HG03108 (cell line): ENCODE data around the gene ATG7.
"Not testable (repeated sequence)": the region's sequence is repeated elsewhere in the genome, so short reads cannot be mapped to it uniquely, and the experiment has no call there.

Experiments used
- ATAC-seq: cut with Tn5 transposase; IDR thresholded peaks from one replicate; pipeline ENCODE4 v1.9.1; 2021; ENCODE audit warnings: moderate library complexity; ENCODE audit not compliant: unreplicated experiment

ATG7 gene

DNA sequence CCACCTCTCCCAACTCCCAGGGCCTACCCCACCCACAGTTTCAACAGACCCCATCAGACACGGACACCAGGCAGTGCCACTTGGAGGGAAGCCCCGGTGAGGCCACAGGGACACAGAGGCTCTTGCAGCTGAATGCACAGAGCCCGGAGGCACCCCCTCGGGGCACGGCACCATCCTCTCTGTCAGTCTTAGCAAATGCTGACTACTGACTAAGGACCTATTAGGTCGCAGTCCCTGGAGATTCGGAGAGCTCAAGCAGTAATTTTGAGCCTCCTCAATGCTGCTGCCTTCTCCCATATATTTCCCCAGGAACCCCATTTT lies 291.6 kb downstream of the ATG7 start:
- no peak for ATAC-seq

DNA sequence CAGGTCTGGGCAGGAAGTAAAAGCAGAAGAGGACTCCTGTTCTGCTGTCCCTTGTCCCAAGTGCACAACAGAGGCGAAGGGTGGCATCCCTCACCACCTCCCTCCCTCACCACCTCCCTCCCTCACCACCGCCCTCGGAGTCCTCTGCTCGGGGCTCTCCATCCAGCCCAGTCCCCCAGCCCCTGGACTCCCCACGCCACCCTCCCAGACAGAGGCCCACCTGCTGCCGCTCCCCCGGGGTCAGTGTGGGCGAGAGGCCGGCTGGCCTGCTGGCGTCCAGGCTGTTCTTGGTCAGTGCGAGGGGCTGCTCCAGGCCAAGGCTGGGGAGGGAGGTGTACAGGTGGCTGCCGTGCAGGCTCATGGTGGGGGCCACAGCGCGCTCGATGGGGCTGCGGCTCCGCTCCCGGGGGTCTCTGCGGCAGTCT lies 292.4 kb downstream of the ATG7 start:
- no peak for ATAC-seq

DNA sequence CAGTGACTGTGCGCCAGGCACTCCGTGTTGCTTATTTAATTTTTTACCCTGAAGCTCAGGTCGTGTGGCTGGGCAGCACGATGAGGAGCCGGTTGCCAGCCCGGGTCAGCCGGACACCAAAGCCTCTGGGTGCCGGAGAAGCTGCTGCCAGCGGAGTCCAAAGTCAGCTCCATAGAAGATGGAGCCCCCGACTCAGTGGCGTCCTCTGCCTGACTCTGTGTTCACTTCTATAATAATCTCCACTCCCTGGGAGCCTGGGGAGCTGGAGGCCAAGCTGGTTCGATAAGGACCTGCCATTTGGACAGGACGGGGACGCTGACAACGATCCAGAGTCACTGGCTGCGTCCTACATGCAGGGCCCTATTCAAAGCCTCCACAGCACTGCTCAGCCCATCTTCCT lies 292.9 kb downstream of the ATG7 start:
- ATAC-seq, result no peak

DNA sequence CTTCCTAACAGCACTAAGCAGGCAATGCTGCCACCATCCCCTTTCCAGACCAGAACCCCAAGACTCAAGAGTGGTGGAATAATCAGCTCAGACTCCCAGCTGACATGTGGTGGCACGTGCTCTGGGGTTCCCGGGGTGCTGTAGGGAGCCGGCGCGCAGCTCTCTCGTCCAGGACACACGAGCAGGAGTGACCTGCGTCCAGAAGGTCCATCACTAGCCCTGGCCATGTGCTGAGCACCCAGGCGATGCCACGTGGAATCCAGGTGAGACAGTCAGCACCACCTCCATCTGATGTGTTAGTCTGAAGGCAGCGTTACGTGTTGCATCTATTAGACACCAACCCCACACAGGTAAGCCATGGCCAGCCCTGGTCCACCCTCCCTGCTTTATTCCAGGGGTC lies 293.3 kb downstream of the ATG7 start:
- ATAC-seq, result no peak

DNA sequence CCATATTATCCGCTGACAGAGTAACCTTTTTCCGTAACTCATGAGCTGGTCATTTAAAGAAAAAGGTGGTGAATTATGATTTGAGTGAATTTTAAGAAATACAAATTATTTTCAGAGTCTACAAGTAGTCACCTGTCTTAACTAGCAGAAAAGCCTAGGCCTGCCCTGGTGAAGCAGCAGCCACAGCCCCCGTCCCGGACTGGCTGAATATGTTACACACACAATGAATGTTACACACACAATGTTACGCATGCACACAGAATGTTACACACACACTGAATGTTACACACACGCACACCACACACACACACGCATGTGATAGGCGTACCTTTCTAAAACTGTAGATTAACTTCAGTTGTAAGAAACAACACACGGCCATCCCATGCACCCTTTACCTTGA lies 293.7 kb downstream of the ATG7 start:
- no peak for ATAC-seq

DNA sequence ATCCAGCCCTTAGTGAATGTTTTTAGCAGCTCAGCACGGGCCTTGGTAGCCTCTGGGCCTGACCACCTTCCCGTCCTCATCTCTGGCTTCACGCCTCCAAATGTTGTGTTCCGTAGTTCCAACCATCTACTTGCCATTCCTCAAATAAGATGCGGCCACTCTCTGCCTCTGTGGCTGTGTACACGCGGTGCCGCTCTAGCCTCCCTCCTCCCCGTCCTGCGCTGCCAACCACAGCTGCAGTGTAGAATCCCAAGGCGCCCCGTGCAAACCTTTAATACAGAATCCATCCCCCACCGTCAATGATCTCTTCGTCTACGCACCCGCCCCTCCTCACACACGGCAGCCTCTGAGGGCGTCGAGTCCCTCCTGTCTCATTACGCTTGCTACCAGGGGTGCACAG lies 294.3 kb downstream of the ATG7 start:
- ATAC-seq, result no peak

DNA sequence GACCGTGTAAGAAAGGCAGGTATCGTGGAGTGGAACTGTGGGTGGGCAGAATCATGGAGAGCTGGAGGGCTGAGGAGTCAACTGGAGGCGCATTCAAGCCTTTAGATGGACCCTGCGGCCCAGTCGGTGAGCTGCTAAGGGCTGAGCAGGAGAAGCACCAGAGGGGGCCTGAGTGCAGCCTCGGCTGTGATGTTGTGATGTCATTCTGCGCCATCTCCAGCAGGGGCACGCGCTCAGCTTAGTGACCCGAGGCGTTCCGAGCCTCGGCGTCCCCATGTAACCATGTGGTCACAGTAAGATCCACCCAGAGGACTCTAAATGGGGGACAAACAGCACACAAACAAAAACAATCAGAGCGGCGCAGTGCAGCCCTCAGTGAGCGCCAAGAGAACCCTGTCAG lies 294.7 kb downstream of the ATG7 start:
- no peak for ATAC-seq

DNA sequence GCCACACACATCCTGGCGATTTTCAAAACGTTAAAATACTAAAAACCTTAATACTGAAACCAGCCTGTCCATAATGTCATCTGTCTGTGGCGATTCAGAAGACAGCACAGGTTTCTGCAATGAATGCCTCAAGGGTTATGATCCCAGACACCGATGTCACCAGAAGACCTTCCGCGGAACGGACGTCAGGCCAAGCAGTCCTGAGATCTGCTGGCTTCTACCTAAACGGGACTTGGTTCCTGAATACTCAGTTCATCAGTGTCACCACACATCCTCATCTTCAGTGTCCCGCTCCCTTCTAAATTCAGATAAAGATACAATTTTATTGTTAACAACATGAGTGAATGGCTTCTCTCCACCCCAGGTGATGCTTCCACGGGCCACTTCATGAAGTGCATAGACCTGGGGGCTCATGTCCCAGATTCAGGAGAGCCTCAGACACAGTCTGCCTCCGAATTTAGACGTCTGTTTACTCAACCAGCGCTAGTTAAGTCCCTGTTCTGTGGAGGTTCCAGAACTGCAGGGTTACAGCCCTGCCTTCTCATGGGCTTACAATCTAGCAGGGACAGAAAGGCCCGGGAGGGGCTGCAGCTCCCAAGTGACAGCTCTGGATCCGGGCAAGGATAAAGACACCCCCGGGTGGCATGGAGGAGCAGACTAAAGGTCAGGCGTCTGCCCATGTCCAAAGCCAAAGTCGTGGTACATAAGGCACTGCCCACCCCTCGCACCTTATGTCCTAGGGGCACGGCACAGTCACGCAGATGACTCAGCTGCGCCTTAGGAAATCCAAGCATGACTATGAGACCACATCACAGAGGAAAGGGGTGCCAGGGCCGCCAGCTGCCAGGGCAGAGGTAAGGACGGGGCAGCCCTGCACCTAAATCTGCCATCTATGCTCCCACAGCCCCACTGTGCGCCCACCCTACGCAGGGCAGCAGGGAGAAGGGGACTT lies 295.6 kb downstream of the ATG7 start:
- no peak for ATAC-seq

DNA sequence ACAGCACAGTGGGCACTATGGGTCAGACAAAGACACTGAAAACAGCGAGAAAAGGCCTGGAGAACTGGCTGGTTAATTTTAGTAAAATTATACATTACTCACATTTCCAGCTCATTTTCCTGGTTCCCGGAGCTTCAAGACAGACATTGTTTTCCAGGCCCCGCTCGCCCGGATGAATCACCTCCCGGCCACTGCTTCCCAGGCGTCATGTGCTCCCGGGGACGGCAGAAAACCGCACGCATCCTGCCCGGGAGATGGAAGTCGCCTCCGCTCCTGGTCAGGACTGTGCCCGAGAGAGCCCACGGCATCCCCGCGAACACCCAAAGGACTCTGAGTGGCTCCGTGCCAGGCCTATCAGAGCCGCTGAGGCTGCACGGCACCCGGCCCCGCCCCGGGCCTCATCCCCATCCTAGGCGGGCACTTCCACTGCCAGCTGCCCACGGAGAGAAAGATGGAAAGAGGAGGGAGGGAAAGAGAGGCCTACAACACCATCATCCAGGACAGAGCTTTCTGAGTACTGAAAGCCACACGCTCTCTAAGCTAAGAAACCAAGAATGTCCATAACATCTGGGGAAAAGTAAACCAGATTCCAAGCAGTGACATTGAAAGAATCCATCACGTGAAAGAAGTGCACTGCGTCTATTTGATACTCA lies 296.4 kb downstream of the ATG7 start:
- ATAC-seq, result no peak

DNA sequence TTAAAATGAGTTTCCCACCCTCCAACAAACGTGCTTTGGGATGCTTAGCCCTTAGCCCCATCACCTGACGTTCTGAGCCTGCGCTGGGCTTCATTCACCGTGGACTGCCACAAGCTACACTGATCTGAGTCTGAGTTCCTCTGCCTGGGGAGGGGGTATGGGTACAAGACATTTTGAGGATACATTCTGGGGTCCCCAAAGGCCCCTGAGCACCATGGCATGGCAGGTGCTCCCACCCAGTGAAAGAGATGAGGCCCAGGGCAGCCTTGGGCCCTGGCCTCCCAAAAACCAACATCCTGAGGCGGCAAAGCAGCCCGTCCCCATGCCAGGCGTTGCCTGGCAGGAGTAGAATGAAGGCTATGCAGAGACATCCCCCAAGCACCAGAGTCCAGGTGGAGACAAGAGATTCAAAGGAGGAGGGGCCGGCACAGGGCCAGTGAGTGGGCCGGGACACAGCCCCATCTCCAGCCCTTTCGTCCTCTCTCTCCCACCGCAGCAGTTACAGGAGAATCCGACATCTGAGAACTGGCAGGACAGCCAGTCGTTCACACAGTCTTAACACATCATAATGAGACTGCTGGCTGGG lies 297.1 kb downstream of the ATG7 start:
- ATAC-seq, result no peak

DNA sequence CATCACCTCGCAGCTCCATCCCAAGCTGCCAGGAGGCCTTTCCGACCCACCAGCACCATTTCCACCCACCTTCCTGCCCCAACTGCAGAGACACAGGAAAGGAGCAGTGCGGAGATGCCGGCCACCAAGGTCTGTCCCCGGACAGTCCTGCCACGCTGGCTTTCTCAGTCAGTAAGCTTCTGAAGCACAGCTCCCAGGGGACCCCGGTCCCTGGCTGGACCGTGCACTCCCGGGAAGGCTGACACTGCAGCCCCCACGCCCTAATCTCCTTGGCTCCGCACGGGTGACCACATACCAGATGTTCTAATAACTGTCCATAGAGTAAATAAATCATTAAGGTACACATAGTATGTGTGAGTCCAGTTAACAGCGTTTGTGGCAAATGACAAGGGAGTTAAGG lies 298.1 kb downstream of the ATG7 start:
- ATAC-seq, result no peak

DNA sequence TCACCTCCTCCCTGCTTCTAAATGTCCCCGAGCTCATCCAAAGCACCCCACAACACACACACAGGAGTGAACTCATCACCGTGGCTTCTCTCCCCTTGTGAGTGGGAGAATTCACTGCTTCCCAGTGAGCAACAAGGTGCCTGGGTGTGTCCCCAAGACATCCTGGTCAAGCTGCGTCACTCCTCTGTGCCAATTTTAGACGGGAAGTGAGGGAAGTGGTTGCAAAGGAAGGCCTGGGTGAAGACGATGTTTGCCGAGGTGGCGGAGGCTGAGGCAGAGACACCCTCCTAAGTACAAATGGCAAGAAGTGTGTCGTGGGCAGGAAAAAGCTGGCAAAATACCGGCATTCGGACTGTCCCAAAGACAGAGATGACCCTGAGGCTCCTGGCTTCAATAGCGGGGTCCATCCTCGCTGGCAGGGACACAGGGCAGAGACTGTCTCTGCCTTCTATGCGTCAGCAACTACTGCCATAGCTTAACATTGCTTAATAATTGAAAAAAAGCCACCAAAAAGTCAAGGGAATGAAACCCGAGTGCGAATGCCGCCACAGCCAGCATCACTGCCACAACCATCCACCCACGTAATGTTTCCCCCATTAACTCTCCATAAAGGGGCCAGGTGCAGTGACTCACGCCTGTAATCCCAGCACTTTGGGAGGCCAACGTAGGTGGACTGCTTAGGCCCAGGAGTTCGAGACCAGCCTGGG lies 298.7 kb downstream of the ATG7 start:
- no peak for ATAC-seq

DNA sequence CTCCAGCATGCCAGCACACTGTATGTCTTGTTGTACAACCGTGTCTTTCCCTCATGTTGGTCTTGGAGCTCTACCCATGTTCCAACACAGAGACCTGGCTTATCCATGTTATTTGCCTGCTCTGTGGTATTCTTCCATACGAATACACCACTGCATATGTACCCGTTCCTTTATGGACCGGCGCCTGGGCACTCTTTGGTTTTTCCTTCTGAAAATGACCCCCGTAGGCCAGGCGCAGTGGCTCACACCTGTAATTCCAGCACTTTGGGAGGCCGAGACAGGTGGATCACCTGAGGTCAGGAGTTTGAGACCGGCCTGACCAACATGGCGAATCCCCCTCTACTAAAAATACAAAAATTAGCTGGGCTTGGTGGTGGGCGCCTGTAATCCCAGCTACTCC lies 300.5 kb downstream of the ATG7 start:
- ATAC-seq, result not testable (repeated sequence)

DNA sequence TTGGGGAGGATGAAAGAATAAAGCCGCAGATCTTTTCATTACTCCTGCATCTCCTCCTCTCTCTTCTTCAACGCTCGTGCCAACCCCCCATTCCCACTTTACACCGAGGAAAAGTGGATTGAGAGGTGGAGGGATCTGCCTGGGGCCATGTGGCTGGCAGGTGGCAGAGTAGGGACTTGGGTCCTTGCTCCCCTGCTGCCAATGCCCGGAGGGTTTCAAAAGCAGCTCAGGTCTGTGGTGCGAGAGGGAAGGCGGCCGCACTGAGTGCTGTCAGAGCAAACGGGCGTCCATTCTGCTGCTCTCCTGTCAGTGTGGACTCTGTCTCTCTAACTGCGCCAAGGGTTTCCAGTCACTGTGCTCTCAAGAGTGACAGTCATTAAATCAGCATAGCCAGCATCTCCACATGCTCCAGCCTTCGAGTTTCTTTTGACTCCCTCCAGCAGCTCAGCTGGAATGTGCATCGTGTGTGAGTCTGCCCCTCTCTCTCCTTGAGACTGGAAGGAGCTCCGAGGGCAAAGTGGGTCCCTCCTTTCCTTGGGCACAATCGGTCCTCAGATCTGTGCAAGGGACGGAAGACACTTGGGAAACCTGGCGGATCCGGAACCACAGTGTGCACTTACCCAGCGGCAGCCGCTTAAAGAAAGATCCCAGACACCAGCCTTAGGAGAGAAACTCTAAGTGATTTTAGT lies 302.9 kb downstream of the ATG7 start:
- ATAC-seq, result no peak

DNA sequence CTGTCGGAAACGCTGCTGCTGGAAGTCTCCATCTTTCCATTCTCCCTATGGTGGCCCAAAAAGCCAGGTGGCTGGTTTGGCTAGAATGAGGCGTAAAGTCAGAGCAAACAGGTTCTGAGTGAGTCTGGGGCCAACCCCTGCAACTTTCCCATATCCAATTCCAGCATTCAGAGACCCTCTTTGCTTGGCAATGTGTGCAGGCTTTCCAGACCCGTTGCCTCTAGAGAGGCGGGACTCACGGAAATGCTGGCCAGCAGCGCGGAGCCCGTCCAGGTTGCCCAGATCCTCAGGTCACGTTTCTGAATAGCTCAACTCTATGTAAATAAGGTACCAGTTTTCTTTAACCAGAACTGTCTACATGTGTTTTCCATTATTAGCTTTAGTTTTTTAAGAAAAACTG lies 303.5 kb downstream of the ATG7 start:
- ATAC-seq, result no peak

DNA sequence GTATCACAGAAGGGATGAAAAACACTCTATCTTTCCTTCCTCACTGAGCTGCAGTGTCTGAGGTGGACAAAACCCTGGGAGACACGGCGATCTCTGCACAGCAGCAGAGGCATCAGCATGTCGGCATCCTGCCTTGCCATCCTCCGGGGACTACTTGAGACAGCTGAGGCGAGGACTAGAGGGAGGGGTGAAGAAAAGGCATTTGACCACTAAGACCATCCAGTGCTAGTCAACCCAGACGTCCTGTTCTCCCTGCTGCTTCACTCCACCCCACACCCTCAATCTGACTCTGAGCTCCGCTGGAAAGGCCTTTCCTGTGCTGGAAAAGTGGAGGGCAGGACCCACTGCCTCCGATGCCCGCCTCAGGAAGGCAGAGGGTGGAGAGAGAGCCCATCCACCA lies 304.3 kb downstream of the ATG7 start:
- ATAC-seq, result no peak

DNA sequence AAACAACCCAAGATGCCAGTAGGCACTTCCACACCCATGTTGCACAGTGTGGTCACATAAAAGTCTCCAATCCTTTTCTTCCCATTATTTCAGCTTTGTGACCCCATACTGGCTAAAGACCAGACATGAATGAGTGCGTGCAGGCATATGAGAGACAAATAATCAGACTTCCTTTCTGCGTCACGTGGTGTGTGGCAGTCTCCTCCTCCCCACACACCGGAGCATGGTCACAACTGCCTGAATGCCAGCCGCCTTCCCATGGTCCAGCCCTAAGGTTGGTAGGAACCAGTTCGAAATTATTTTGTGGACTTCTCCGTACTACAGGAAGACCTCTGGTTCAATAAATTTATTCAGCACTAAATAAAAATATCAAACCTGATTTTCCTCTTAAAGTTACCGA lies 306.0 kb downstream of the ATG7 start:
- no peak for ATAC-seq

DNA sequence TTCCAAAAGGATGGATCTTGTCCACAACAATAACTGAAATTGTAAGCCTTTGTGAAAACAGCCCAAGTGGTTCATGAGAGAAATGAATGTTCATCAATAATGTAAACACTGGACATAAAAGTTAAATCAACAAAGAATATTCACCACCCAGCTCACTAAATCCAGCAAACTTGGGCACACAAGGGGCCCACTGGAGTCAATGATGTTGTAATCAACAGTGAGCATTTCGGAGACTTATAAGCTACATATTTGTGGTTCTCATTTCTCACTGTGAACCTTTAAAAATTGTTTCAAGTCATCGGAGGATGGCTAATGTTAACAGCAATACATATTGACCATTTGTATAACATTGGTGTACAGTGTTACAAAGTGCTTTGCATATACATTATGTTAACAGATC lies 308.4 kb downstream of the ATG7 start:
- no peak for ATAC-seq

DNA sequence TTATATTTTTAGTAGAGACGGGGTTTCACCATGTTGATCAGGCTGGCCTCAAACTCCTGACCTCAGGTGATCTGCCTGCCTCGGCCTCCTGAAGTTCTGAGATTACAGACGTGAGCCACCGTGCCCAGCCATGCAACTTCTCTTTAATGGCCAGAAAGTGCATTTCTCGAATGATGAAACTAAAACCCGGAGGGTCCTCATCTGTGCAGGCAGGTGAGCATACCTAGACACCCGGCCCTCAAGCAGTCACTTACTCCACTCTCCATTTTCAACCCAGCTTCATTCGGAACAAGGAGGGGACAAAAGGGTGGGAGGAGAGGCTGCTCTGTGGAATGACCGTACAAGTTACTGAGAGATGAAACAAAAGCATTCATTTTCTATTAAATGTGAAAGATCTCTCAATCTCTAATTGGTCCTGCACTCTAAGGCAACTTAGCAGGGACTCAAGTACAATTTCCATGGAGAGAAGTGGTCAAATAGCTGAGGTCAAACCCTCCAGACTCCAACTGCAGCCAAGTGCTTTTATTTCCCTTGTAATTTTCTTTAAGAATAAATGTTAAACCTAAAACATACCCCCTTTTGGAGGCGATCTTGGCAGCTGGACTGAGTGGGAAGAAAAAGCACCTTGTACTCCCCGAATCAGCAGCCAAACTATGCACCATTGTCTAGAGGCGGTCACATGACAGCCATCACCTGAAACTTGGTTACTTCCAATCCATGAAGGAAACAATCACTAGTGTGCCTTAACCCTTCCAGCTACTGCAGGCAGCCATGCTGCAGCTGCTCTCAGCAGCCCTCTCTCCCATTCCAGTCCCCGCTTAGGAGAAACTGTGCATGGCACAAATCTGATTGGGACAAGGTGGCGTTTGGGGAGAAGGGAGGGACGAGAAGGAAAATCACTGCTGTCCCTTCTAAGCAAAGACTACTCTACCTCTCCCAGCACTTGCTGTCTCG lies 309.3 kb downstream of the ATG7 start:
- no peak for ATAC-seq
